ENCODE measurements around the gene DNAH10.

GRCh38 chr12:123894823-123895345 is 132.8 kb downstream of the DNAH10 start:
- TF ChIP-seq CTCF (IDR thresholded peaks at IDR 0.05; ENCODE audit: poor library complexity): no peak
- no peak for TF ChIP-seq EZH2phosphoT487 (IDR thresholded peaks at IDR 0.05; ENCODE audit: low read depth, severe bottlenecking, unreplicated experiment)
- TF ChIP-seq EZH2 (IDR thresholded peaks at IDR 0.05; ENCODE audit: borderline replicate concordance): no peak
